Esophagus (tissue), 2 donors: ENCODE data around the gene PBXIP1. TPM values are rescaled to one million over a fixed set of nuclear protein-coding genes. Genes with fewer than 3 reads are reported as not detected.

Experiments
- H3K27ac ChIP-seq, 2 donors: one replicate each; pipeline ENCODE4 v1.5.1; 2013; ENCODE audit warnings: low read depth in 2 of 2, mild to moderate bottlenecking in 2 of 2, inconsistent platforms in 1 of 2, low read length in 1 of 2, moderate library complexity in 1 of 2
- H3K27me3 ChIP-seq, 2 donors: one replicate each; pipeline ENCODE4 v1.6.1; 2013; ENCODE audit warnings: low read length in 2 of 2, control low read depth in 1 of 2, mild to moderate bottlenecking in 1 of 2; ENCODE audit not compliant: insufficient read depth in 2 of 2, control insufficient read depth in 1 of 2
- H3K36me3 ChIP-seq, 2 donors: one replicate each; pipeline ENCODE4 v1.6.1; 2013; ENCODE audit warnings: low read length in 1 of 2; ENCODE audit not compliant: control insufficient read depth in 2 of 2, insufficient read depth in 2 of 2
- H3K4me1 ChIP-seq, 2 donors: one replicate each; pipeline ENCODE4 v1.6.1; 2013; ENCODE audit warnings: low read length in 1 of 2; ENCODE audit not compliant: control insufficient read depth in 2 of 2, insufficient read depth in 2 of 2
- H3K4me3 ChIP-seq, 2 donors: one replicate each; pipeline ENCODE4 v1.5.1; 2013; ENCODE audit warnings: low read length in 2 of 2, mild to moderate bottlenecking in 2 of 2, low read depth in 1 of 2, moderate library complexity in 1 of 2
- H3K9me3 ChIP-seq, 2 donors: one replicate each; pipeline ENCODE4 v1.6.1; 2013; ENCODE audit warnings: mild to moderate bottlenecking in 2 of 2, low read depth in 1 of 2, low read length in 1 of 2, moderate library complexity in 1 of 2; ENCODE audit not compliant: control insufficient read depth in 2 of 2, insufficient read depth in 1 of 2
- WGBS, 2 donors: extraction: QIAGEN DNeasy Blood & Tissue Kit; methylation state at CpG; one replicate each; pipeline ENCODE4 v1.1.7; 2013; 5-methylcytosine and 5-hydroxymethylcytosine counted together
- polyA plus RNA-seq, 2 donors: library from polyadenylated mRNA; stranded (reverse); fragments of 200-250 nt; gene quantifications; one replicate each; pipeline ENCODE4 v1.2.3, GENCODE V29; 2013
- donor health status: healthy with polysubstance abuse.
- donor health status: Bipolar disorder and iron deficiency.

The PBXIP1 gene
- polyA plus RNA-seq, 2 donors = 18.3 to 25.7 TPM

DNA sequence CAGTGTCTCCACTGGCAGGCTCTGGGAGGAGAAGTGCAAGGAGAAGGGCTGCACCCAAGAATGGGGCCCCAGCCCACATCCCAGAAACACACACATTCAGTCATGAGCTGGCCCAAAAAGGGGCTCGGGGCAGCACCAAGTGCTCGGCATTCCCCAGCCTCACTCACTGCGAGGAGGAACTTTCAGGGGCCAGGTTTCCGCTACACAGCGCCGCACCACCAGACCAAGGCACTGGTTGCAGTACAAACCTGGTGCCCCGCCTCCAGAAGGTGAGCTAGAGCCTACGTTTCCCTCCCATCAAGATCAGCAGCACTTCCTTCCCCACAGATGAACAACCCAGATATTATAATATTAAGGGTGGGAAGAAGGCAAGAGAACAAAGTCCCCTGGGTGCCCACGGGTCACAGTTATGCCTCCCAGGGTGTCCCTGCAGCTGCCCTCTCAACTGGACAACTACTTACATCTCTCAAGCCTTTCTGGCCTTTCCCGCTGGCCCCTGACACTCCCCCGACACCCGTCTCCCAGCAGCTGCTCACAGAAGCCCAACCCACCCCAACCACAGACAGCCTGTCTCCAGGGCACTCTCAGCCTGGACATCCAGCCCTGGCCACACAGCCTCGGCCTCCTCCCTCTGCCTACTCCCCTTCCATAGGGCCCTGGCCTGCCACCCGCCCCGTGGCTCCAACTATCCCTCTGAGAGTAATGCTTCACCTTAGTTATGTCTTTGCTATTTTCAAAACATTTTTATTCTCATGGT lies 3.8 kb downstream of the PBXIP1 start:
- no peaks in the 10 kb centered on the region for H3K27me3 ChIP-seq
- H3K4me3 ChIP-seq = no peak overlapping the region
- peak overlapping the region in 1 of 2 donors; percentile 23 for H3K27ac ChIP-seq
- peaks cover 5 to 10% of the 10 kb centered on the region in 2 donors for H3K4me1 ChIP-seq
- 64 to 71% methylated on average over 15 of the region's 15 CpGs for WGBS, 2 donors
- no peaks in the 10 kb centered on the region for H3K9me3 ChIP-seq
- peaks cover 4 to 24% of the 10 kb centered on the region in 2 donors for H3K36me3 ChIP-seq

DNA sequence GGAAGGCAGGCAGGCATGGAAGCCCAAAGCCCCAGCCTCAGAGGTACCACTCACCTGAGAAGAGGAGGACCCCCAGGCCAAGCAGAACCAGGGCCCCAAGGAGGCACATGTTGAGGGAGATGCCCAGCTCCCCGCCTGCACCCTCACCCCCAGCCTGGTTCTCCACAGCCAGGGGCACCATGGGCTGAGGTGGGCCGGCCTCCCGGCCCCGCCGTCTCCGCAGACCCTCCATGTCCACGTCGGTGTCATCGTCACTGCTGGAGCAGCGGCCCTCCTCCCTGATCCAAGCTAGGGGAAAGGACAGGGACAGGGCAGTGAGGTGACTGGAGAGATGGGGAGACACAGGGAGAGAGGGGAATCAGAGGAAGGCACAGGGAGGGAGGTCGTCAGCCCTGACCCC lies 7.8 kb downstream of the PBXIP1 start:
- Histone ChIP-seq H3K27ac (no peak overlapping the region), H3K9me3 (no peaks in the 10 kb centered on the region), H3K4me3 (no peak overlapping the region), H3K27me3 (no peaks in the 10 kb centered on the region), H3K36me3 (peaks cover 4 to 36% of the 10 kb centered on the region in 2 donors), H3K4me1 (peaks cover 0 to 2% of the 10 kb centered on the region in 2 donors)
- WGBS, 2 donors = 92 to 94% methylated on average over 11 of the region's 11 CpGs

DNA sequence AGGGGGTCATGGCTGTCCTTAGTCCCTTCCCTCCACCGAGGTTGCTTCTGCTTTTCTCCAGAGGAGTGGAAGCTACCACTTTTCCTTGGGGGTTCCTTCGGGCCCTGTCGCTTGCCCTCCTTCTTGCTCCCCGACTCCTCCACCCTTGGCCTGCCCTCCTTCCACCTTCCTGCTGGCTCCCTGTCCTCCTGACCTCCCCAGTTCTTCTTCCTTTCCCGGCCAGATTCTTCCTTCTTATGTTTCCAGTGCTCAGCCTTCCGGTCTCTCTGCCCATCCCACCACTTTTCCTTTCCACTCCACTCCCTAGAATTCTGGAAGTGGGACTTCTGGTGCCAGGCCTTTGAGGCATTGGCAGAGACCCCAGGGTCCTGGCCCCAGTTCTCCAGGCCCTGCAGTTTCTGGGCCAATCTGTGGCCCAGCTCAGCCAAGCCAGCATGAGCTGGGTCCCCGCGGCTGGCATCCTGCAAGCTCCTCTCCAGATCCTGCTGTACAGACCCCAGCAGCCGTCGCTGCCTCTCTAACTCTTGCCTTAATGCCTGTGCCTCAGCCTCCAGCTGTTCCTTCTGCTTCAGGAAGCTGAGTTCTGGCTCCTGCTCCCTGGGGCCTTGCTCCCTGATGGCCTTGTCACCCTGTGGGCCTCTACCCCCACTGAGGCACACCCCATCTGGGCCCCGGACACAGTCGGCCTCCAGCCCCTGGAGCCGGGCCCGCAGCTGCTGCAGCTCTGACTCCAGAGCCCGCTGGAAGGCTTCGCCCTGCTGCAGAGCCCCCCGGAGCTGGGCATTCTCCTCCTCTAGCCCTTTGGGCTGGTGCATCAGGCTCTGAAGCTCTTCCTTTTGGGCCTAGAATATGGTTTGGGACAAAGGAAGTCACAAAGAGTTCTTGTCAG lies 9.7 kb downstream of the PBXIP1 start:
- Histone ChIP-seq H3K4me1 (peaks cover 3 to 7% of the 10 kb centered on the region in 2 donors), H3K4me3 (no peak overlapping the region), H3K36me3 (peaks cover 4 to 35% of the 10 kb centered on the region in 2 donors), H3K27ac (no peak overlapping the region), H3K27me3 (no peaks in the 10 kb centered on the region), H3K9me3 (no peaks in the 10 kb centered on the region)
- WGBS, 2 donors = 79 to 82% methylated on average over 16 to 17 of the region's 17 CpGs

DNA sequence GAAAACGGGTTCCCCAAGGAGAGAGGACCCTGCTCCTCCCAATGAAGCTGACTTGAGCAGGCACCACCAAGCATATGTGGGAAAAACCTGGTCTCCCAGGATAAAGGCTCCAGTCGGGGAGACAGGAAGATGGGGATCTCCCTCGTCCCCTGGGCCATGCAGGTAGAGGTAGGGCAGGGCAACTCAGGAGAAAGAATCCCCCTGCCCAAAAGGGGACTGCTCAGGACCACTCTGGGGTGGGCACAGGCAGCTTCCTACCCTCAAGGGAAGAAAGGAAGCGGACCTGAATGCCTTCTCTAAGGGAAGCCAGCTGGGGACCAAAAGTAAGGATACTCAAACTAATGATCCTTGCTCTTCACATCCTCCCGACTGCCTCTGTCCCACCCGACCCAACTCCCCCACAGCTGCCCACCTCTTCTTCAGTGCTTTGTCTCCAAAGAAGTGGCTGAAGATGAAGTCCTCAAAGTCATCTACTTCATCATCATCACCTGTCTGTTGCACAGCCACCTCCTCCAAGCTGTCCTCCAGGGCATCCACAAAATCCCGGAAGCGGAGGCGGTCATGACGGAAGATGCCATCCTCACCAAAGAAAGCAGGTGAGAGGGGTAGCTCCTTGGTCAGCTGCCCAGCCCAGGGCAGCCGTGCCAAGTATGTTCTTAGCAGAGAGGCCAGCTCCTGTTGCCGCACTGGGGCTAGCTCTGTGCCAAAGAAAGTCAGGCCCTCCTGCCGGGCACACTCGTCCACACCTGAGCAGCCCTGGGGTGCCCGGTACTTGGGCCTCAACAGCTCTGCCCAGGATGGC lies 10.5 kb downstream of the PBXIP1 start:
- Histone ChIP-seq H3K27me3 (no peaks in the 10 kb centered on the region), H3K9me3 (no peaks in the 10 kb centered on the region), H3K4me1 (peaks cover 3 to 8% of the 10 kb centered on the region in 2 donors), H3K36me3 (peaks cover 4 to 26% of the 10 kb centered on the region in 2 donors), H3K4me3 (no peak overlapping the region), H3K27ac (no peak overlapping the region)
- WGBS, 2 donors = 81 to 84% methylated on average over 15 of the region's 15 CpGs

DNA sequence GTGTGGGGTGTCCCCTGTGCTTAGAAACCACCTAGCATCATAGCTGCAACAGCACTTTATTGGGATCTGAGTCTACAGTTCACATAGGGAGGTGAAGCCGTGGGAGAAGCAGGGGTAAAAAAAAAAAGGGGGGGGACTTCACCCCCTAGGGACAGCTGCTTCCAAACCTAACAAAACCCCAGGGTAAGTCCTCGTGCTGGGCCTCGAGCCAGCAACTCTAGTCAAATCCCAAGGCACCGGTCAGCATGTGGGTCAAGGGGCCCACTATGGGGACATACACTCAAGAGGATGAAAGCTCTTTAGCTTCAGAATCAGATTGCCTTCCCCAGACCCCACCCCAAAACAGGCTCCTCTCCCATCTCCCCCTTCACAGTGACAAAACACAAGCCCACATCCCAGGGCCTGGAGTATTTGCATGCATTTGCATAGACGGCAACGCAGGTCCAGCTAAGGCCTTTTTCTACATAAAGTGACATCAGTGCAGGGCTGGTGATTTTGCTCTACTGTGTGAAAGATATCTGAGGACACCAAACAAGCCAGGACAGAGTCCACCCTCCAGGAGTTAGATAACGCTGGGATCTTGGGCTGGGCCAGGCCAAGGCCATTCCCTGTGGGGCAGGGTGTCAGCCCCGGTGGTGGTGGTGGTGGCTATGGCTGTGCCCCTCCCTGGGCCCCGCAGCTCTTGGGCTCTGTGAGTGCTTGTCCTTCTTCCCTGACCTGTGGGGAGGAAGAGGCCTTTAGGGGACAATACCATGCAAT lies 11.3 kb downstream of the PBXIP1 start:
- Histone ChIP-seq H3K27me3 (no peaks in the 10 kb centered on the region), H3K36me3 (peaks cover 4 to 24% of the 10 kb centered on the region in 2 donors), H3K4me1 (peaks cover 8 to 13% of the 10 kb centered on the region in 2 donors), H3K27ac (peak overlapping the region in 1 of 2 donors; percentile 18), H3K9me3 (no peaks in the 10 kb centered on the region), H3K4me3 (no peak overlapping the region)
- WGBS, 2 donors = 41 to 52% methylated on average over 9 of the region's 9 CpGs

DNA sequence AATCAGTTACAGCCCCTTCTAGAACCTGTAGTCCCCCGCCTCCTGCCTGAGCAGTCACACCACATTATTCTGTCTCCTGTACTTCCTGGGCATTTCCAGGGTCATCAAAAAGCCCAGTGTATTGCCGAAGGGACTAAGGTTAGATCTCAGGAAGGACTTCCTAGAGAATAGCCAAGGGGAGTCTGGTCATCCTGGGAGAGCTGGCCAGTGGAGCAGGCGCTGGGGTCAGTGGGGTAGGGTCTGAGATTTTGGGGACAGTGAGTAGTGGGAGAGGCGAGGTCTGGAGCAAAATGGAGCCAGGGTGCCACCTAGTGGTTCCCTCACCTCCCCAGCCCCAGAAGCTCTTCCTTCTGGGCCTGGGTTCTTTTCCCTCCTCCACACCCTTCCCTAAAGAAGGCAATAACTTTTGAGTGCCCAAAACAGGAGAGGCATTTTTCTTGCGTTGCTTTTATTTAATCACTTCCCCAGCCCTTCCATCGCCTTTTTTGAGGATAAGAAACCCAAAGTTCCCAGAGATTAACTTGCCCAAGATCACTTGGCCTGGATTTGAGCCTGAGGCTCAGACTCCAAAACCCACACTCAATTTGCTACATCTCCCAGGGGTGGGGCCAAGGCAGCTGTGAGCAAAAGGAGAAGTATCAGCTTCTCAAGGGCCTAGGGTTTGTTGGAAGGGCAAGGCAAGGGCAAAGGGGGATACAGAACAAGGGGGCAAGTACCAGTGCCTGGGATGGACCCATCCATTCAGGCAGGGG lies 12.1 kb downstream of the PBXIP1 start:
- H3K9me3 ChIP-seq = no peaks in the 10 kb centered on the region
- H3K4me3 ChIP-seq = no peak overlapping the region
- peaks cover 8 to 13% of the 10 kb centered on the region in 2 donors for H3K4me1 ChIP-seq
- H3K27me3 ChIP-seq = no peaks in the 10 kb centered on the region
- H3K27ac ChIP-seq = peak overlapping the region in 1 of 2 donors; percentile 18
- peaks cover 4 to 24% of the 10 kb centered on the region in 2 donors for H3K36me3 ChIP-seq
- 36 to 40% methylated on average over 6 of the region's 6 CpGs for WGBS, 2 donors

DNA sequence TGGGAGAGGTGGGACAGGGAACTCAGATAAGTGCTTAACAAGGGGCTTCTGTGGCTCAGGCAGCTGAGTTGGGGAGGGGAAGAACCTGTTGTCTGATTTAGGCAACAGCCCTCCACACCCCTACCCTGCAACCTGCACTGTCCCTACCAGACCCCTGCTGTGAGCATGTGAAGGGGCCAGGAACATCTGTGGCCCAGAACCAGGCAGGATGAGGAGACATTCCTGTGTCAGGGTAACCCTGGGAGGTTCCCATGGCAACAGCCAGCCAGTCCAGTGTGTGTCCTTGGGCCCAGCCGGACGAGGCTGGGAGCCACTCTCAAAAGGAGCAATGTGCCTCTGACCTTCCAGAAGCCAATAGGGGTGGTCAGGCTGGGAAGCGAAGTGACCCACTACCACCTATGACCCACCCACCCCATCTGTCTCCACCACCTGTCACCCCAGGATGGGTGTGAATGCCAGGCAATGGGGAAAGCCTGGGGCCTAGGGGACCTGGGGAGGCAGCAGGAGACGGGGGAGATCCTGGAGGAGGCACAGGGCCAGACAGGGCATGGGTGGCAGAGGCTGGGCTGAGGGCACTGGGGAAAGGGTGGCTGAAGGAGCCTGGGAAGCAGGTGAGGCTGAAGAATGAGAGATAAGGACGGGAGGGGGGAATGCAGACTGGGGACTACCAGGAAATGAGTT lies 14.4 kb downstream of the PBXIP1 start:
- H3K4me3 ChIP-seq = no peak overlapping the region
- H3K27me3 ChIP-seq = no peaks in the 10 kb centered on the region
- peaks cover 8 to 16% of the 10 kb centered on the region in 2 donors for H3K4me1 ChIP-seq
- 66 to 75% methylated on average over 5 of the region's 5 CpGs for WGBS, 2 donors
- H3K27ac ChIP-seq = peak overlapping the region; percentile 29 to 80
- H3K36me3 ChIP-seq = peaks cover 0 to 8% of the 10 kb centered on the region in 2 donors
- no peaks in the 10 kb centered on the region for H3K9me3 ChIP-seq

DNA sequence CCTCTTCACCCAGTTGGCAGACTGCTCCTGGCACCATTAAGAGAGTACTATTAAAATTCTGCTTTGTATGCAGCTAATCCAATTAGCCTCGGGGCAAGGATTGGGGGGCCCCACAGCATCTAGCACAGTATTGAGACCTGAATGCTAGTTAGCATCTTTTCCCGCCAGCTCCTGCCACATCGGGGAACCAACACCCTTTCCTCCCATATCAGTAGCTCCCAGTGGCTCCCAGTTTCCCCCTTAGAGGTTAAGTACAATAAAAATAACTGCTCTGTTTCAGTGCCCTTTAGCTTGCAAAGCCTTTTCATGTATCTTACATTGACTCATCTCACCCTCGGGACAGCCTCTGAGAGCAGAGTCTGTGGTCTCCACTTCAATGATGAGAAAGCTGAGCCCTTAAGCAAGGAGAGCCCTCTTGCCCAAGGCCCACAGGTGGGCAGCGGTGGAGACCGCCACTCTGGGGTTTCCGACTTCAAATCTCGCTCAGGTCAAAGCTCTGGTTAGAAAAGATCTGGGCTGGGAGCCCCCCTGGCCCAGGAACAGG lies 15.2 kb downstream of the PBXIP1 start:
- Histone ChIP-seq H3K4me3 (no peak overlapping the region), H3K36me3 (peaks cover 0 to 2% of the 10 kb centered on the region in 2 donors), H3K9me3 (no peaks in the 10 kb centered on the region), H3K27me3 (no peaks in the 10 kb centered on the region), H3K27ac (peak overlapping the region; percentile 42 to 100), H3K4me1 (peaks cover 8 to 20% of the 10 kb centered on the region in 2 donors)
- WGBS, 2 donors = 64% methylated on average over 8 of the region's 8 CpGs
